ENCODE data around the gene SLC41A1.
"Not testable (repeated sequence)": the region's sequence is repeated elsewhere in the genome, so short reads cannot be mapped to it uniquely, and the experiment has no call there.

The SLC41A1 gene

GRCh38 chr1:205812878-205813754 lies at the start of gene SLC41A1:
Gene SLC41A1, minus strand, starts transcription at chr1:205813198. Its CDS starts 2,757 bp downstream, at chr1:205810441.
- TF ChIP-seq CTCF (conservative IDR thresholded peaks at IDR 0.05; ENCODE audit: low read length) = no peak
- peak; percentile 90 for DNase-seq (ENCODE audit: low read depth)
- peak within 1 kb of the TSS; percentile 83 for H3K4me3 ChIP-seq (ENCODE audit: low read length)

DNA sequence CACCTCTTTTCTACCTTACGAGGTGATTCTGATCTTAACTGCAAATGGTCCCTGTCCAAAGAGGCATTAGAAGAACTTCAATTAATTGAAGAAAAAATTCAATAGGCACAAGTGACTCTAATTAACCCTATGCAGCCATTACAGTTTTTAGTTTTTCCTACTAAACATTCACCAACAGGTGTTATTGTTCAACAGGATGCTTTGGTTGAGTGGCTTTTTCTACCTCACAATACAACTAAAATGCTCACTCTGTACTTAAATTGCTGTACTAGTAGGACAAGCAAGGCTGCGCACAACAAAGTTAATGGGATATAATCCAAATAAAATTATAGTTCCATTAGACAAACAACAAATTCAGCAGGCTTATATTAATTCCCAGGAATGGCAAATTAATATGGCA lies 48.5 kb upstream of the SLC41A1 start:
- no peak for TF ChIP-seq CTCF (conservative IDR thresholded peaks at IDR 0.05; ENCODE audit: low read length)
- no peak for DNase-seq (ENCODE audit: low read depth)
- H3K4me3 ChIP-seq (ENCODE audit: low read length) = no peak overlapping the region

DNA sequence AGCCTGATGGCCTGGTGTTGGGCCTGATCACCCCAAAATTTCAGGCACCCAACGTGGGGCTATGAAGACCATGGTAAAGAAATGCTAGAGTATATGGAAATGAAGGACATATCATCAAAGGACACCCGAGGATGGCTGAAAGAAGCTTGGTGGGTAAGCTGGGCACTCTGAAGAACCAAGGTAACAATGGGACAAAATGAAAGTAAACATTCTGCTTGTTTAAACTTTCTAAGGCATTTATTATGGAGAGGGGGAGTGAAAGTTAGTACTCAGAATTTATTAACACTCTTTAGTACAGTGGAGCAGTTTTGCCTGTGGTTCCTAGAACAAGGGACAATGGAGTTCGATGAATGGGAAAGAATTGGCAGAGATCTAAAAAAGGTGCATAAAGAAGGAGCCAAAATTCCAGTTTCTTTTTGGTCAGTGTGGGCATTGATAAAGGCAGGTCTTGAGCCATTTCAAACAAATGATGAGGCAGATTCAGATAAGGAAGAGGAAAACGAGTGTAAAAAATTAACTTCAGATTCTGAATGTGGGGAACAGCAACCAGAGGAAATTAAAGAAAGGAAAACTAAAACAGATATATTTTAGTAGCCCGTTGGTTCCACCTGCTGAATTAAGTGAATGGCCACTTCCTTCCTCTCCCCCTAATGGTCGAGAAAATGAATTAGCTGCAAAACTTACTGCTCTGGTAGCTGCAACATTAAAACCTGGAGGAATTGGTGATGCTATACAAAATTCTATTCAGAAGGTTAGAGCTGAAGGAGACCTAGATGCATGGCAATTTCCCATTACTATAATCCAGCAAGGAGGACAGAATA lies 45.4 kb upstream of the SLC41A1 start:
- no peak overlapping the region for H3K4me3 ChIP-seq (ENCODE audit: low read length)
- 0 out of 2 replicates have a peak, but pooled peaks have one; percentile 5 for TF ChIP-seq CTCF (conservative IDR thresholded peaks at IDR 0.05; ENCODE audit: low read length)
- DNase-seq (ENCODE audit: low read depth) = no peak

DNA sequence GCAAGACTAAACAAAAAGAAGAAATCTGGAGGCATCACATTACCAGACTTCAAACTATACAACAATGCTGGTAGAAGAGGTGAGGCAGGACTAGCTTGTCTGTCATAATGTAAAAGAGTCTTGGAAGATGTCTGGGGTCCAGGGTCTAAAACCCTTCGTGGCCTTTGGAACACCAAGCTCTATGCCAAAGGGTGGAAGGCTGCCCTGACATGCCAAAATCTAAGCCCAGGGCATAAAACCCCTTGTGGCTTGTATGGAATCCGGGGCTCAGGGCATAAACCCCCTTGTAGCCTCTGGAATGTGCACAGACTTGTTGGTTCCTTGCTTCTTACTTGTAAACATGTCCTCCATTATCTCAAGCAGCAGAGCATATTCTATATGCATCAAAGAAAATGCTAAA lies 44.5 kb upstream of the SLC41A1 start:
- DNase-seq (ENCODE audit: low read depth); H3K4me3 ChIP-seq (ENCODE audit: low read length): not testable (repeated sequence)

GRCh38 chr1:205856433-205856832 lies 43.4 kb upstream of the SLC41A1 start:
- DNase-seq (ENCODE audit: low read depth) = no peak
- TF ChIP-seq CTCF (conservative IDR thresholded peaks at IDR 0.05; ENCODE audit: low read length) = no peak
- no peak overlapping the region for H3K4me3 ChIP-seq (ENCODE audit: low read length)

- TF ChIP-seq CTCF (conservative IDR thresholded peaks at IDR 0.05; ENCODE audit: low read length) = no peak
- H3K4me3 ChIP-seq (ENCODE audit: low read length) = no peak overlapping the region
- DNase-seq (ENCODE audit: low read depth) = no peak
These were observed 40.0 kb upstream of the SLC41A1 start for GRCh38 chr1:205852969-205853368.

GRCh38 chr1:205851993-205852392 lies 39.0 kb upstream of the SLC41A1 start:
- no peak for DNase-seq (ENCODE audit: low read depth)
- no peak overlapping the region for H3K4me3 ChIP-seq (ENCODE audit: low read length)
- TF ChIP-seq CTCF (conservative IDR thresholded peaks at IDR 0.05; ENCODE audit: low read length) = no peak
